Large intestine (tissue), 3 donors: ENCODE data around the gene ZNG1F. TPM values are rescaled to one million over a fixed set of nuclear protein-coding genes. Genes with fewer than 3 reads are reported as not detected.
"Not testable (repeated sequence)": the region's sequence is repeated elsewhere in the genome, so short reads cannot be mapped to it uniquely, and the experiment has no call there.

Experiments
- DNase-seq, 2 donors: peaks; one replicate each; pipeline versions ENCODE4 v3.0.0 to v3.0.0-alpha.2; 2013
- H3K27ac ChIP-seq: one replicate; pipeline ENCODE4 v1.5.1; 2013; ENCODE audit warnings: low read length
- H3K27me3 ChIP-seq: 2 replicates; pipeline ENCODE4 v1.6.1; 2013; ENCODE audit warnings: low read length; ENCODE audit not compliant: control insufficient read depth, insufficient read depth
- H3K36me3 ChIP-seq: 2 replicates; pipeline ENCODE4 v1.6.1; 2013; ENCODE audit warnings: low read length; ENCODE audit not compliant: control insufficient read depth, insufficient read depth
- H3K4me1 ChIP-seq: one replicate; pipeline ENCODE4 v1.6.1; 2013; ENCODE audit warnings: low read length; ENCODE audit not compliant: control insufficient read depth, insufficient read depth
- H3K4me3 ChIP-seq: one replicate; pipeline ENCODE4 v1.5.1; 2013; ENCODE audit warnings: low read length
- H3K9me3 ChIP-seq: one replicate; pipeline ENCODE4 v1.6.1; 2013; ENCODE audit warnings: mild to moderate bottlenecking, low read depth, low read length, moderate library complexity; ENCODE audit not compliant: control insufficient read depth
- WGBS: methylation state at CpG from one replicate; pipeline ENCODE4 v1.1.5; 2013; ENCODE audit warnings: low lambda C conversion rate; ENCODE audit not compliant: insufficient coverage; 5-methylcytosine and 5-hydroxymethylcytosine counted together
- polyA plus RNA-seq: library from polyadenylated mRNA; unstranded; fragments of 120-200 nt; gene quantifications from one replicate; pipeline ENCODE4 v1.2.1, GENCODE V29; 2013

Gene ZNG1F
- polyA plus RNA-seq, 1 donor = 27.5 TPM

GRCh38 chr9:41123396-41123795 is 65.7 kb downstream of the ZNG1F start:
- H3K27me3 ChIP-seq, H3K4me3 ChIP-seq, H3K36me3 ChIP-seq, DNase-seq, H3K27ac ChIP-seq, H3K9me3 ChIP-seq, H3K4me1 ChIP-seq: not testable (repeated sequence)
- no CpG with 5 or more reads among the region's 32 CpGs for WGBS

GRCh38 chr9:41120696-41121095 is 68.4 kb downstream of the ZNG1F start:
- not testable (repeated sequence) for H3K27me3 ChIP-seq, H3K9me3 ChIP-seq, H3K36me3 ChIP-seq, H3K27ac ChIP-seq, DNase-seq, H3K4me3 ChIP-seq, H3K4me1 ChIP-seq
- no CpG with 5 or more reads among the region's 4 CpGs for WGBS

GRCh38 chr9:41119719-41120118 is 69.4 kb downstream of the ZNG1F start:
- H3K27me3 ChIP-seq, H3K9me3 ChIP-seq, H3K27ac ChIP-seq, H3K4me1 ChIP-seq, DNase-seq, H3K36me3 ChIP-seq, H3K4me3 ChIP-seq: not testable (repeated sequence)
- WGBS = no CpG with 5 or more reads among the region's 5 CpGs

GRCh38 chr9:41119311-41119710 is 69.8 kb downstream of the ZNG1F start:
- not testable (repeated sequence) for DNase-seq, H3K4me3 ChIP-seq, H3K9me3 ChIP-seq, H3K27me3 ChIP-seq, H3K27ac ChIP-seq, H3K4me1 ChIP-seq, H3K36me3 ChIP-seq
- WGBS = no CpG with 5 or more reads among the region's 7 CpGs

GRCh38 chr9:41113348-41113747 is 75.8 kb downstream of the ZNG1F start:
- H3K4me1 ChIP-seq, H3K4me3 ChIP-seq, H3K36me3 ChIP-seq, DNase-seq, H3K27me3 ChIP-seq, H3K9me3 ChIP-seq, H3K27ac ChIP-seq: not testable (repeated sequence)
- WGBS = no CpG with 5 or more reads among the region's 14 CpGs

- H3K4me1 ChIP-seq, H3K27ac ChIP-seq, DNase-seq, H3K9me3 ChIP-seq, H3K36me3 ChIP-seq, H3K4me3 ChIP-seq, H3K27me3 ChIP-seq: not testable (repeated sequence)
- no CpG with 5 or more reads among the region's 12 CpGs for WGBS
Observed at GRCh38 chr9:41111414-41111813, 77.7 kb downstream of the ZNG1F start.

GRCh38 chr9:41110913-41111312 is 78.2 kb downstream of the ZNG1F start:
- not testable (repeated sequence) for H3K9me3 ChIP-seq, H3K4me3 ChIP-seq, DNase-seq, H3K36me3 ChIP-seq, H3K4me1 ChIP-seq, H3K27me3 ChIP-seq, H3K27ac ChIP-seq
- no CpG with 5 or more reads among the region's 10 CpGs for WGBS

- not testable (repeated sequence) for H3K4me3 ChIP-seq, DNase-seq, H3K27me3 ChIP-seq, H3K36me3 ChIP-seq, H3K9me3 ChIP-seq, H3K4me1 ChIP-seq, H3K27ac ChIP-seq
- WGBS = no CpG with 5 or more reads among the region's 13 CpGs
Observed at GRCh38 chr9:41109253-41109652, 79.9 kb downstream of the ZNG1F start.

- H3K4me3 ChIP-seq, H3K27me3 ChIP-seq, H3K36me3 ChIP-seq, H3K27ac ChIP-seq, H3K4me1 ChIP-seq, H3K9me3 ChIP-seq, DNase-seq: not testable (repeated sequence)
- WGBS = no CpG with 5 or more reads among the region's 22 CpGs
Observed at GRCh38 chr9:41108816-41109215, 80.3 kb downstream of the ZNG1F start.

- H3K36me3 ChIP-seq, H3K27ac ChIP-seq, H3K4me3 ChIP-seq, H3K27me3 ChIP-seq, H3K9me3 ChIP-seq, H3K4me1 ChIP-seq, DNase-seq: not testable (repeated sequence)
- WGBS = no CpG with 5 or more reads among the region's 34 CpGs
Observed at GRCh38 chr9:41106472-41107116, 82.5 kb downstream of the ZNG1F start.

GRCh38 chr9:41105557-41106253 is 83.4 kb downstream of the ZNG1F start:
- H3K4me1 ChIP-seq, H3K27me3 ChIP-seq, H3K9me3 ChIP-seq, H3K27ac ChIP-seq, H3K4me3 ChIP-seq, H3K36me3 ChIP-seq, DNase-seq: not testable (repeated sequence)
- no CpG with 5 or more reads among the region's 13 CpGs for whole genome bisulfite sequencing
